PC-3 (cell line): ENCODE results near the gene PSMB5.

Experiments used
- EZH2 ChIP-seq: fragments of 300-600 bp; sonication (generic); IDR thresholded peaks from one replicate; pipeline ENCODE4 v1.6.1; 2017; ENCODE audit warnings: antibody characterized with exemption, mild to moderate bottlenecking, low read length; ENCODE audit not compliant: unreplicated experiment
- EZH2phosphoT487 ChIP-seq: fragments of 300-600 bp; sonication (generic); IDR thresholded peaks from 2 replicates; pipeline ENCODE4 v1.6.1; 2018; ENCODE audit warnings: mild to moderate bottlenecking, antibody characterized with exemption, low read length, borderline replicate concordance
- TF ChIP-seq, protein P1 (sequence below): fragments of 300-600 bp; sonication (generic); conservative IDR thresholded peaks from 2 replicates; pipeline ENCODE4 v1.5.1; 2017; ENCODE audit warnings: antibody characterized with exemption, low read depth, mild to moderate bottlenecking, low read length

DNA sequence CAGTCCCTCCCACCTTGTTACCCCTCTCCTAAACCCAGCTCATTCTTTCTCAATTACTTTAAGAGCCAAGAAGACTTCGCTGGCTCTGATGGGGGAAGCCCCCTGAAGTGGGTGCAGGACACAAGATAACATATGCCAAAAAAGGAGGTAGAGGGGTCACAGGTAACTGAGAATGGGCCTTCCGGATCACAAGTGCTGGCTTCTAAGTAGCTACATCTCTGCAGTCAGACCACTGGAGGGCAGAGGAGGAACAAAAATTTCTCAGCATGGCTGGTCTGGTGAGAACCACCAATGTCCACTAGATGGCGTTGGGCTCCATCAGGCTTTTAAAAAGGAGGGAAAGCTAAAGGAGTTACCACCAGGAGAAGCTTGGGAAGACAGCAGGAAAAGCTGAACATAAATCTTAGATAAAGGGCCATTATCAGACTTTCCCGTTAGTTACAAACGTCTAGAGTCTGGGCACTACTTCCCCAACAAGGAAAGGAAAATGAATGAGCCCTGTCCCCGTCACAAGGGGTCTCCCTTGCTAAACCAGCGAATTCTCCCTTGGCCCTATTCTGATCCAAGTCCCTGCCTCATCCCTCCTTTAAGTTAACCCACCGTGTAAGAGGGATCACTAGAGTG, 34.2 kb upstream of the PSMB5 start:
- TF ChIP-seq EZH2 (no peak), EZH2phosphoT487 (no peak)
- TF ChIP-seq, protein P1, sequence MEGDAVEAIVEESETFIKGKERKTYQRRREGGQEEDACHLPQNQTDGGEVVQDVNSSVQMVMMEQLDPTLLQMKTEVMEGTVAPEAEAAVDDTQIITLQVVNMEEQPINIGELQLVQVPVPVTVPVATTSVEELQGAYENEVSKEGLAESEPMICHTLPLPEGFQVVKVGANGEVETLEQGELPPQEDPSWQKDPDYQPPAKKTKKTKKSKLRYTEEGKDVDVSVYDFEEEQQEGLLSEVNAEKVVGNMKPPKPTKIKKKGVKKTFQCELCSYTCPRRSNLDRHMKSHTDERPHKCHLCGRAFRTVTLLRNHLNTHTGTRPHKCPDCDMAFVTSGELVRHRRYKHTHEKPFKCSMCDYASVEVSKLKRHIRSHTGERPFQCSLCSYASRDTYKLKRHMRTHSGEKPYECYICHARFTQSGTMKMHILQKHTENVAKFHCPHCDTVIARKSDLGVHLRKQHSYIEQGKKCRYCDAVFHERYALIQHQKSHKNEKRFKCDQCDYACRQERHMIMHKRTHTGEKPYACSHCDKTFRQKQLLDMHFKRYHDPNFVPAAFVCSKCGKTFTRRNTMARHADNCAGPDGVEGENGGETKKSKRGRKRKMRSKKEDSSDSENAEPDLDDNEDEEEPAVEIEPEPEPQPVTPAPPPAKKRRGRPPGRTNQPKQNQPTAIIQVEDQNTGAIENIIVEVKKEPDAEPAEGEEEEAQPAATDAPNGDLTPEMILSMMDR = peak; percentile 99
